GM20431 (cell line): ENCODE data around the gene ADARB1.

ENCODE experiments used
- in situ Hi-C: fragments of 300-500 bp; cut with MseI, MboI; formaldehyde crosslinking; loops from one replicate; pipeline ENCODE4 v1.15.0; 2020; ENCODE audit warnings: low sequenced_read_pairs; ENCODE audit not compliant: unreplicated experiment

ADARB1 gene

GRCh38 chr21:45255381-45256020 lies 181.1 kb downstream of the ADARB1 start:
- in situ Hi-C loops: no loop called here

DNA sequence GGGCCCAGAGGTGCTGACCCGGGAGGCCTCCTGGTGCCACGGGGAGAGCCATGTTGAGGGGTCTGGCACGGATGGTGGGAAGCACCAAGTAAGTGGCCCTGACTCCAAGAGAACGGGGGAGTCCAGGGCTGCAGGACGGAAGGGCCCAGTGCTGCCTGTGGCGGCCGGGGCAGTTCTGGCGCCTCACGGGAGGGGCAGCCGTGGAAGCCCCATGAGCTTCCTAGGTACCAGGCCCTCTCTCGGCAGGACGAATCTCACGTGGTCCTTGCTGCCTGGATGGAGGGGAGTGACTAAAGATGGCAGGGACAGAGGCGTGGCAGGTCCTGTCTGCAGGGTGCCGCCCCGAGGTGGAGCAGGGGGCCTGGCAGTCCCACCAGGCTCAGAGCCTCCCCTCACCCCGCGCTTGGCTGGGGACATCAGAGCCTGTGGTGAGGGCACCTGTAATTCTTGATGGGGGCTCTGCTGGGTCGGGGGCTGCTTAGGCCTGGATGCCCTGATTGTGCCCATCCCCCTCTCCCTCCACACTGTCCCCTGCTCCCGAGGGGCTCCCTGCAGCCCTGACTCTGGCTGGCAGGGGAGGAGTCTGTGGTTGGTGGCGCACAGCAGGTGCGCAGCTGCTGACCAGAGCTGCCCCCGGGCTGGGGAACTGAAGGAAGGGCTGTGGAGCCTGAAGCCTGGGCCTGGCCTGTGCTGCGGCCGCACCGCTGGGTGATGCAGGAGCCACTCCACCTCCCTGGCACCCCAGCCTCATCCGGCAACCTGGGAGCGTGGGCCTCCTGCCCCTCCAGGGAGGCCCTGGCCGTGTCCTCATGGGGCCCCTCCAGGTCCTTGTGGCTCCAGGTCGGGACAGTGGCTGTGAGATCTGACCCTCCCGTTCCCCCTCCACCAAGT lies 181.9 kb downstream of the ADARB1 start:
- in situ Hi-C loops: no loop called here

DNA sequence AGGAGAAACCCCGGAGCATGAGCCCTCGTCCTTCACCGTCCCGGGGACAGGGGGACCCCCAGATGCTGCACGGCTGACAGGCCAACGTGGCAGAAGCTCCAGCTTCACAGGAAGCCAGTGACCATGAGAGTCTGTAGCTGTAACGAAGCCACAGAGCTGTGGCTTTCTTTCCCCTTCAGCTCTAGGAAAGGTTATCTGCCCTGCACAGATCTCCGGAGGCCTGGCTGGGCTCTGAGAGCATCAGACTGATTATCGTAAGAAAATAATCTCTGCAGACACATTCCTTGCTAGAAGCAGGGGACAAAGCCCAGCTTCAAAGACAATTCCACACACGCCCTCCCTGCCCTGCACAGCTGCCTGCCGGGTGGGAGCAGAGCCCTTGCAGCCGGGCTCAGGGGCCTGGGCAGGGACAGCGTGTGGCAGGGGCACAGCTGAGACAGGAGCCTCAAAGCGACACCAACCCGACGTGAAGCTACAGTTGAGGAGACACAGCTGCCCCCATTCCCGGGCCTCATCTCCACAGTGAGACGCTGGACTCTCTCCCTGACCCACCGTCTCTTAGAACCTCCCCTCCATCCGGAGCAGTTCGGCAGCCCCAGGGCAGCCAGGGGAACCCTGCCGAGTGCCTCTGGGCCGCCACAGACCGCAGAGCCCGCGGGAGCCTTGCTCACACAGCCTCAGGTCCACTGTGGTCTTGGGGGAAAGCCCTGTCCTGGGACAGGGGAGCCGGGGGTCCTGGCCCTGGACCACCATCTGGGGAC lies 182.7 kb downstream of the ADARB1 start:
- in situ Hi-C loops: no loop called here

DNA sequence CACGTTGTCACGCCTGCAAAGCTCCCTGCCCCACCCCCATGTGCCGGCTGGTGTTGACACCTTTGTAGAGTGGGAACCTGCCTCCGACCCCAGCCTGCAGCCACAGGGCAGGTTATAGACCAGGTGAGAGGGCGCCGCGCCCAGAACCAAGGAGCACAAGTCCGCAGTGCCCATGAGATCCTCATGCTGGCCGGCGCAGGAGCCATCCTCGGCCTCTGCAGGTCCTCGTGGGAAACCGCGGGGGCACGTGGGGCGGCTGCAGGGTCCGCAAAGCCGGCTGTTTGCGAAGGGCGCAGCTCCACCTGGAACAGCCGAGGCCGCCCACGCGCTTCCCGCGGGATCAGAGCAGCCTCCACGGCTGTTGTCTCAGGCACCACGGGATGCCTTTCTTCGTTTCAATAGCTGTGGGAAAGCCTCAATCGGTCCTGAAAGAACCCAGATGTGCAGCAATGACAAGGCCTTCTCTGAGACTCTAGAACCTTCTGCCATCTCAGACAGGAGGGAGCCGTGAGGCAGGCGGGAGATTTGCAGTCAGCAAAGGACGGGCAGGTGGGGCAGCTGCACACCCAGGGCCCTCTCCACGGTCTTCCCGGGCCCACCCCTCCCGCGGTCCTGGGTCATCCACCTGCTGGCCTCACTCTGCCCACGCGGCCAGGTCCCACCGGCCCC lies 183.4 kb downstream of the ADARB1 start:
- in situ Hi-C loops: no loop called here

DNA sequence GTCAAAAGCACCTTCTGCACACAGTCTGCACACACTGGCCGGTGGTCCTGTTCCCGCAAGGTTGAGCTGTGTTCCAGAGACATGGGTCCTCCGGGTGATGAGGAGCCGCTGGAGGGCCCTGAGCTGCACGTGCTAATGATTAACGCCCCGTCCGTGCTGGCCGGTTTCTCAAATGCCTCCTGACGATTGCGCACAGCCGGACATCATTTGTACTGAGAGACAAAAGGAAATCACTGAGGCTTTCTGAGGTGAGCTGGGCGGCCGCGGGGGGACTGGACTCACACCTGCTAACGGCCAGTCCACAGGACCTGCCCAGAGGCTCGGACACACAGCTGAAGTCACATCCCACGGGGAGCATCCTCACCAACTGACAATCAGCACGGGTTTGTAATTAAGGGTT lies 184.1 kb downstream of the ADARB1 start:
- in situ Hi-C loops: no loop called here

DNA sequence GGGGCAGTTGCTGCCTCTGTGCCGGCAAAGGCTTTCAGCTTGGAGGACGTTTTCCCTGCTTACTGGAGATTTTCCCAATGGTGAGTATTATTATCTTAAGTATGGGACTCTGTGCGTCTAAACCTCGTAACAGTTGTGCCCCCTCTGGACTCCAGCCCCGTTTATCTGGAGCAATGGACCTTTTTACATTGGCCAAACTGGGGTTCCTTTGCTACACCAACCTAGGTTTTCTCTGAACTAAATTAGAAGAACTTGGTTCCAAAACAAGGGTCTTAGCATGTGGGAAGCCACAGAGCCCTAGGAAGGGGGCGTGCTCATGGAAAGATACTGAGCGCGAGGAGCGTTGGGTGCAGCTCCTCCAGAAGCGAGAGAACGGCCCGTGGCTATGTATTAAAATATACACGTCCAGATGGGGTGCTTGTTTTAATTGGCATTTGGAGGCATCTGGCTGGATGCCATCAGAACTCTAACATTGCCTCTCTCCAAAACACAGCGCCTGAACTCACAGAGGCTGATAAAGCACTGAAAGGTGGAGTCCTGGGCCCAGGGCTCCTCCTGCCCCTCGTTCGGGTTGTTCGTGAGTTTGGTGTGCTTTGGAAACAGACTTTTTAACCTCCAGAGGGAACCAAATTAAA lies 184.9 kb downstream of the ADARB1 start:
- in situ Hi-C loops: no loop called here

GRCh38 chr21:45260191-45260825 lies 185.9 kb downstream of the ADARB1 start:
- in situ Hi-C loops: no loop called here

DNA sequence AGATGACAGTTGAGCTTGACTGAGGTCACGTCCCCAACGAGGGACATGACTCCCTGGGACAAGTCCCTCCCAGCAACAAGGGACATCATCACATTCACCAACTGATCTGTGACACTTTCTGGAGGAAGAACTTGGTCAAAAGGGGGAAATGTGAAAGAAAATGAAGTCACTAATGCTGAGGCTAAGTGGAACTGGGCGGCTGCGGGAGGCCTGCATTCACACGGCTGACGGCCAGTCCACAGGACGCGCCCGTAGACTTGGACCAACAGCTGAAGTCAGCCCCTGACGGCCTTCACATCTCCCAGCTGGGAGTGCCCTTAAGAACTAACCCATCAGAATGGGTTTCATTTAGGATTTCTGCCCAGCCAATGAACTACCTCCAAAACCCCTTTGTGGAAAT lies 186.7 kb downstream of the ADARB1 start:
- in situ Hi-C loops: no loop called here

DNA sequence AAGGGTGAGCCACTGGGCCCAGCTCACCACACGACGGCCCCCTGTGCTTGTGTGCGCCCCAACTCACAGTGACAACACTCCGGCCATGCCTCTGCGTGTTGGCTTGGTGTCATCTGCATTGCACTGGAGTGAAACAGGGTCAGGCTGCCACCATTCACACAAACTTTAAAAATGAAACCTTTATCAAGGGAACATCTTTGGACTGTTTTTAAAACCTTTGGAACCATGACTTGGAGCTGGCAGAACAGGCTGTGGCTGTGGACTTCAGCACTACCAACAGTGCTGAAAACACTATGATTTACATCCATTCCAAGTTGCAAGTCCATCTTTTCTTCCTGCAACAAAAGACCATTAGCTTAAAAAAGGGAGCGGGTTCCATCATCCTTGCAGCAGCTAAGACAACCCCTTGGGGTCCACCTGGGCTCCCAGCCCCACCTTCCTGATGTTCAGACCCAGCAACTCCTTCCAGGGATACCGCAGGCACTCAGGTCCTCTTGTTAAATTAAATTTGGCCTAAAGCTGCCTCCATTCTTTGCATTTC lies 187.7 kb downstream of the ADARB1 start:
- in situ Hi-C loops: no loop called here

- in situ Hi-C loops: no loop called here
Measured at GRCh38 chr21:45262616-45263015, 188.2 kb downstream of the ADARB1 start.

GRCh38 chr21:45263534-45263933 lies 189.2 kb downstream of the ADARB1 start:
- in situ Hi-C loops: no loop called here

DNA sequence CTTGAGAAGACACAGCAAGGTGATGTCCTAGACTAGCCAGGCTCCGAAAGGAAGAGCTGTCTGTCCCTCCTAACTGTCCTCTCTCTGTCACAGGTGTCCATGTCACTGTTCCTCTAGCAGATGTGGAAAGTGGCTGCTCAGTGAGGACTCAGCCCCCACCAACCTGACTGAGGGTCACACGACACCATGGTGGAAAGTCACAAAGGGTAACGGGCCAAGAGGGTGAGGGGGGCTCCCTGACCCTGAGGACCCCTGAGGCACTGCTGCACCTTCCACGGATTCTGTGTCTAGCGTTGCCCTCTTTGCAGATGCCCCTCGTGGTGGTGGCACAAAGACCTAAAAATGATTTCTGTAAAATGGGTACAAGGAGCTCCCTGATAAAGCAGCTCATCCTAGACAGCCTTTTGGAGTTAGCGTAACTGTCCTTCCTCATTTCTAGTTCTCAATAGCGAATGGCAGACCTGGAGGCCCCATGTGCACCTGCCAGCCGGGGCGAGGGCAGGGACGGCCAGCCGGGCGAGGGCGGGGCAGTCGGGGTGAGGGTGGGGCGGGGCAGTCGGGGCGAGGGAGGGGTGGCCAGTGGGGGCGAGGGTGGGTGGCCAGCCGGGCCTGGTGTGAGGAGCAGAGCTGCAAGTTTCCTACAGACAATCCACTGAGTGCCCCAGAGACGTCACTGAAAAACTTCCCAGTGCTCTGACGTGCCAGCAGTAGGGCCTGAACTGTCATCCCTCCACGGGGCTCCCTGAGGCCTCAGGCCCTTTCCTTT lies 189.9 kb downstream of the ADARB1 start:
- in situ Hi-C loops: no loop called here

- in situ Hi-C loops: no loop called here
Measured at GRCh38 chr21:45264912-45265515, 190.6 kb downstream of the ADARB1 start.

DNA sequence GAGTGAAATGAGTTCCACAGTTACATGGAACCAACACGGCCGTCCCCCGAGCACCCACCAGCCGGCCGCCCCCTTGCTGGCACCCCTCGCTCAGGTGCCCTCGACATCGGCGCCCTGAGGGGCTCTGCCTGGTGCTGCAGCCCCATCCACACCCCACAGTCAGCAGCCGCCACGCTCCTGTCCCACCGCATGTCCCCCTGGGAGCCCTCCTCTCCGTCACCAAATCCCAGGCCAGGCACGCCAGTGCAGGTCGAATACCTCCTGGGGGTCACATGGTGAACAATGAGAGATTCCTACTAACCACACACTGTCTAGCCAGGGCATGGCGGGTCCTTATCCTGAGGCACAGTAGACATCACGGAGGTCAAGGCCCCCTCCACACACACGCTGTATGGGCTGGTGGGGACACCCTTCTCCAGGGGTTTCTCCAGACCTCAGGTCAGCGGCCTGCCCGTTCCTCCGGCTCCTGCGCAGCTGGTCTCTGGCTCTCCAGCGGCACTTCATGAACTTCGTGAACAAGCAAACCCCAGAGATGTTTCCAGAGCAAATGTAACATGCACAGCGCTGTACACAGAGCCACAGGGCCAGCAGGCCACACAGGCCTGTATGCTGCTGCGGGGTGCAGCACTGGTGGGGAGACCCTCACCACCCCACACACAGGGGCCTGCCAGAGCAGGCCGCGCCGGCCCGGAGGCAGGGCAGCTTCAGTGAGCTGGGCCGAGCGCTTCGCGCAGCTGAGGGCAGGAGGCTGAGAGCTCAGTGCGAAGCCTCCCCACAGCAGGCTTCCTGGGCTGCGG lies 191.5 kb downstream of the ADARB1 start:
- in situ Hi-C loops: no loop called here

DNA sequence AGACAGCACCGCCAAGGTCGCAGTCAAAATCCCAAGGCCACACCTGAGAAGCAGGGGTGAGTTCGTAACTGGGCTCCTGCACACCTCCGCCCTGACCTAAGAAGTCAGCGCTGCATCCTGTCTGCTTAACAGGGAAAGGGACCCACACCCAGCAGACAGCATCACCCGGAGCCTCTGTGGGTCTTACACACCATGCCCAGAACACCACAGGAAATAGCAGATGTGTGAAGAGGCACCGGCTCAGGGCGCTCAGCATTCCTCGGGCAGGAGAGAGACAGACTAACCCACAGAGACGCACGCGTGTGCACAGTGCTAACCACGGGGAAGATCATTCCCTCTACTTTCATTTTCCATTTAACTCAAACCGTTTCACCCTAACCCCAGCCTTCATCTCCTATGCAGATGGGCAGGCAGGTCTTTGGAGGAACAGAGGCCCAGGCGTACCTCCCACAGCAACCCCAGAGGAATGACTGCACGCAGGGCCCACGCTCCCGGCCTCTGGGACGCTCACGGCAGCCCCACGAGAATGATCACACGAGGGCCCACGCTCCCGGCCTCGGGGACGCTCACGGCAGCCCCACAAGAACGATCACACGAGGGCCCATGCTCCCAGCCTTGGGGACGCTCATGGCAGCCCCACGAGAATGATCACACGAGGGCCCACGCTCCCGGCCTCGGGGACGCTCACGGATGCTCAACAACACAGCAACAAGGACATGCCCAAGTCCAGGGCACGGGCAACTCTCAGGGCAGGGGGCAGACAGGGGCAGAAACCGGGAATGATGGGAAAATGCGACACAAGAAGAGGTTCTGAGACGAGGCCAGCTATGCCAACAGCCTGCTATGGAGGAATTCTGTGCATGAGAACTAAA lies 192.4 kb downstream of the ADARB1 start:
- in situ Hi-C loops: no loop called here

- in situ Hi-C loops: no loop called here
Measured at GRCh38 chr21:45267390-45267760, 193.0 kb downstream of the ADARB1 start.
